OCI-LY7 (cell line): ENCODE results near the gene DLGAP4. TPM values are rescaled to one million over a fixed set of nuclear protein-coding genes. Genes with fewer than 3 reads are reported as not detected.

Experiments used
- BruUV-seq: library from RNA; stranded (reverse); fragments of 400-500 nt; replicated peaks from 2 replicates; lab custom pipeline; 2021; lab: Mats Ljungman, UMichigan
- CTCF ChIA-PET: fragments of 300-600 bp; sonication (Branson Sonifier 250); formaldehyde crosslinking; loops from one replicate; lab custom pipeline; 2022; ENCODE audit warnings: antibody characterized with exemption; ENCODE audit not compliant: unreplicated experiment; lab: Charles Lee
- POLR2A ChIA-PET: fragments of 300-600 bp; sonication (Branson Sonifier 250); formaldehyde crosslinking; loops from one replicate; lab custom pipeline; 2022; ENCODE audit warnings: antibody characterized with exemption; lab: Charles Lee
- DNase-seq: peaks from one replicate; pipeline ENCODE4 v3.0.0-alpha.2; 2015; ENCODE audit warnings: low spot score
- H2AFZ ChIP-seq: fragments of 200-600 bp; sonication (generic), shearing (Covaris generic); 2 replicates; pipeline ENCODE4 v1.6.1; 2014; ENCODE audit warnings: mild to moderate bottlenecking, antibody characterized with exemption, low read length, moderate library complexity
- H3K27ac ChIP-seq: fragments of 200-600 bp; sonication (generic); 2 replicates; pipeline ENCODE4 v1.5.1; 2014; ENCODE audit warnings: mixed run types, low read depth, mild to moderate bottlenecking, moderate library complexity, low read length, inconsistent platforms; ENCODE audit not compliant: poor library complexity, severe bottlenecking
- H3K36me3 ChIP-seq: fragments of 200-600 bp; sonication (generic); 2 replicates; pipeline ENCODE4 v1.6.1; 2014; ENCODE audit warnings: mild to moderate bottlenecking, antibody characterized with exemption, low read length, moderate library complexity, mixed read lengths; ENCODE audit not compliant: insufficient read depth
- H3K4me1 ChIP-seq: fragments of 200-600 bp; sonication (generic); 2 replicates; pipeline ENCODE4 v1.5.1; 2014; ENCODE audit warnings: mild to moderate bottlenecking, low read length; ENCODE audit not compliant: insufficient read depth, poor library complexity, severe bottlenecking
- H3K4me2 ChIP-seq: fragments of 200-600 bp; sonication (generic); 2 replicates; pipeline ENCODE4 v1.6.1; 2014; ENCODE audit warnings: mild to moderate bottlenecking, low read length
- H3K4me3 ChIP-seq: fragments of 200-600 bp; sonication (generic); 2 replicates; pipeline ENCODE4 v1.5.1; 2014; ENCODE audit warnings: mild to moderate bottlenecking, low read depth, low read length; ENCODE audit not compliant: poor library complexity, severe bottlenecking
- H3K79me2 ChIP-seq: fragments of 200-600 bp; sonication (generic); 2 replicates; pipeline ENCODE4 v1.6.1; 2016; ENCODE audit warnings: low read depth, mild to moderate bottlenecking, low read length, moderate library complexity, mixed read lengths; ENCODE audit not compliant: insufficient read depth
- H3K9me2 ChIP-seq: fragments of 200-600 bp; sonication (generic); 2 replicates; pipeline ENCODE4 v1.6.1; 2016; ENCODE audit warnings: mild to moderate bottlenecking, low read length, mixed read lengths; ENCODE audit not compliant: insufficient read depth
- H3K9me3 ChIP-seq: fragments of 200-600 bp; sonication (generic); 2 replicates; pipeline ENCODE4 v1.6.1; 2014; ENCODE audit warnings: mild to moderate bottlenecking, mixed run types, low read length, mixed read lengths
- H4K20me1 ChIP-seq: fragments of 200-600 bp; sonication (generic); 2 replicates; pipeline ENCODE4 v1.6.1; 2014; ENCODE audit warnings: mild to moderate bottlenecking, antibody characterized with exemption, low read length, moderate library complexity, mixed read lengths; ENCODE audit not compliant: insufficient read depth
- CTCF ChIP-seq: fragments of 200-600 bp; sonication (generic); conservative IDR thresholded peaks from 2 replicates; pipeline ENCODE4 v1.5.1; 2014; ENCODE audit warnings: mild to moderate bottlenecking, antibody characterized with exemption, low read length, moderate library complexity, mixed read lengths
- EZH2phosphoT487 ChIP-seq: fragments of 200-600 bp; sonication (generic); IDR thresholded peaks from 2 replicates; pipeline ENCODE4 v1.6.1; 2018; ENCODE audit warnings: low read depth, borderline replicate concordance, mild to moderate bottlenecking, mixed run types, antibody characterized with exemption, low read length, moderate library complexity, mixed read lengths
- intact Hi-C: fragments of 100-400 bp; cut with micrococcal nuclease; formaldehyde crosslinking; loops from one replicate; pipeline ENCODE4 v1.10.0; 2022; ENCODE audit not compliant: unreplicated experiment
- total RNA-seq, 2 experiments: library from RNA; depleted of rRNA in 1 of 2; stranded (reverse); fragments of >200 nt in 1 of 2; shearing (Covaris generic) in 1 of 2; gene quantifications; 2 replicates each; pipeline ENCODE4 v1.2.3, GENCODE V29; 2014 to 2022

DLGAP4 gene
- total RNA-seq, 2 experiments from 2014 or later, result 7.7 to 41.6 TPM

DNA sequence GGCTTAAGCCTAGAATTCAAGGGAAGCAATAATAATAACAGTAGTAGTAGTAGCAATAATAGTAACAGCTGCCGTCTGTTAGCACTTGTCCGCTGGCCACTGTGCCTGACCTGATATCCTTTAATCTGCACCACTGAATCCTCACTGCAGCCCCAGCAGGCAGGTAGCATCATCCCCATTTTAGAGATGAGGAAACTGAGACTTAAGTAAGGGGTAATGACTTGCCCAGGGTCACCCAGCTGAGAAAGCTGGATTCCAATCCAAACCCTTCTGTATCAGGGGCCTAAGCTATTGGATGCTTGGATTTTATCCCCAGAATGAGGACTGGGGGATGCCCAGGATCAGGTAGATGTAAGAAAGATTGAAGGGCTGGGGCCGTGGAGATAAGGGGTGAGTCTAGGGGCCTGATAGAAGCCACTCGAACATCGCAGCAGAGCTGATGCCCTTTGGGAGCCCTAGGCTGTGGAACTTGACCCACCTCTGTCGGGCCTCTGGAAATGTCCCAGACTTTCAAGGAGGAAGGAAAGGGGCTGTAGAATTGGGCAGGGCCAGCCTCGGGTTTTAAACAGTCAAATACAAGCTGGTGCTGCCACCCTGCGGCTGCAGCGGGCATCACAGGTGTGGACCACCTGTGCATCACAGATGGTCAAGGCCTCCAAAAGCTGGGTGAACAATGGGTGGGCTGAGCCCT is 133.0 kb downstream of the DLGAP4 start:
- Histone ChIP-seq H3K9me2 (no peaks in the 10 kb centered on the region), H2AFZ (no peak overlapping the region), H3K36me3 (no peaks in the 10 kb centered on the region), H3K4me2 (no peak overlapping the region), H3K9me3 (no peaks in the 10 kb centered on the region), H3K27ac (no peak overlapping the region), H3K4me3 (no peak overlapping the region), H3K79me2 (no peaks in the 10 kb centered on the region), H4K20me1 (no peaks in the 10 kb centered on the region), H3K4me1 (peaks cover 3% of the 10 kb centered on the region)
- ChIA-PET CTCF (interaction anchor here (0.6 to 0.9 kb wide), 5 partner anchors 166 to 237 kb away, joined by 3 to 9 read pairs (median 3); partner anchors contain the start of gene AAR2), POLR2A (interaction anchor here (0.7 kb wide), 1 partner anchor 50 kb away, joined by 3 read pairs; no protein-coding TSS in a partner anchor)
- BruUV-seq, result no TSS peak
- peak; percentile 93 for TF ChIP-seq CTCF
- TF ChIP-seq EZH2phosphoT487, result no peak
- DNase-seq, result peak; percentile 69
- intact Hi-C loops, result loop anchor here (1.0 to 2.0 kb wide), 3 partner anchors 166 to 236 kb away; no protein-coding TSS in a partner anchor

DNA sequence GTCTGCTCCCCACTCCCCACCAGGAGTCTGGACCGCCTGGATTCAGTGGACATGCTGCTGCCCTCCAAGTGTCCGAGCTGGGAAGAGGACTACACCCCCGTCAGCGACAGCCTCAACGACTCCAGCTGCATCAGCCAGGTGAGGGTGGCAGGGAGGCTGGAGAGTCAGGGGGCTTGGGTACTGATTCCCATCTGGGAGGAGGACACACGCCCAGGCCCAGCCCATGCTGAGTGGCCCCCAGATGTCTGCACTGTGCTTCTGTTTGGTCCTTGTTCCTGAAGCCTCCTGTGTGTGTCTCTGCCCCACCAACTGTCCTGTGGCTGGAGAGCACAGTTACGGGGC is 133.6 kb downstream of the DLGAP4 start:
- no peak for DNase-seq
- intact Hi-C loops, result loop anchor here (1.0 to 2.0 kb wide), 3 partner anchors 166 to 237 kb away; no protein-coding TSS in a partner anchor
- no peak overlapping the region for H3K4me2 ChIP-seq
- H4K20me1 ChIP-seq, result no peaks in the 10 kb centered on the region
- H3K36me3 ChIP-seq, result no peaks in the 10 kb centered on the region
- TF ChIP-seq CTCF (peak; percentile 28; the same call in 1 of the 2 replicates), EZH2phosphoT487 (no peak)
- no TSS peak for BruUV-seq
- POLR2A ChIA-PET, result no interaction called here
- H3K9me3 ChIP-seq, result no peaks in the 10 kb centered on the region
- no peaks in the 10 kb centered on the region for H3K9me2 ChIP-seq
- no peak overlapping the region for H3K4me3 ChIP-seq
- no peak overlapping the region for H2AFZ ChIP-seq
- peaks cover 3% of the 10 kb centered on the region for H3K4me1 ChIP-seq
- H3K79me2 ChIP-seq, result no peaks in the 10 kb centered on the region
- CTCF ChIA-PET, result interaction anchor here (0.6 to 0.9 kb wide), 6 partner anchors 166 to 411 kb away, joined by 3 to 9 read pairs (median 3); partner anchors contain the start of gene AAR2
- no peak overlapping the region for H3K27ac ChIP-seq
